CD14-positive monocyte (primary cell): ENCODE data around the gene EXO1. TPM values are rescaled to one million over a fixed set of nuclear protein-coding genes. Genes with fewer than 3 reads are reported as not detected.
A peak's percentile ranks its signal among the peaks of the same experiment; 100 is the strongest.
"Not testable (repeated sequence)": the region's sequence is repeated elsewhere in the genome, so short reads cannot be mapped to it uniquely, and the experiment has no call there.

Experiments used
- DNase-seq, 3 donors: peaks; one replicate each; pipeline ENCODE4 v3.0.0-alpha.2; 2011 to 2022
- H2AFZ ChIP-seq: 2 replicates; pipeline ENCODE4 v1.6.0; 2012; ENCODE audit warnings: mild to moderate bottlenecking, low read depth, low read length, inconsistent platforms; ENCODE audit not compliant: insufficient read depth, poor library complexity, severe bottlenecking
- H3K27ac ChIP-seq, 2 donors: 1 replicate in 1 of 2; 2 replicates in 1 of 2; pipeline ENCODE4 v1.5.1; 2012 to 2013; ENCODE audit warnings: low read length in 2 of 2, control low read depth in 1 of 2, inconsistent platforms in 1 of 2, low read depth in 1 of 2, mild to moderate bottlenecking in 1 of 2
- H3K27me3 ChIP-seq, 2 donors: one replicate each; pipeline versions ENCODE4 v1.6.0 to v1.6.1; 2011 to 2013; ENCODE audit warnings: low read length in 2 of 2; ENCODE audit not compliant: control insufficient read depth in 2 of 2, insufficient read depth in 2 of 2
- H3K36me3 ChIP-seq, 2 donors: replicated peaks in 1 of 2; 1 replicate in 1 of 2; 2 replicates in 1 of 2; pipeline versions ENCODE4 v1.5.1 to v1.6.1; 2012 to 2013; ENCODE audit warnings: low read length in 2 of 2, control low read depth in 1 of 2, inconsistent platforms in 1 of 2, mild to moderate bottlenecking in 1 of 2; ENCODE audit not compliant: insufficient read depth in 2 of 2, control insufficient read depth in 1 of 2
- H3K4me1 ChIP-seq, 2 donors: 1 replicate in 1 of 2; 2 replicates in 1 of 2; pipeline versions ENCODE4 v1.5.1 to v1.6.1; 2012 to 2013; ENCODE audit warnings: low read length in 2 of 2, control low read depth in 1 of 2, inconsistent platforms in 1 of 2, mild to moderate bottlenecking in 1 of 2, moderate library complexity in 1 of 2; ENCODE audit not compliant: insufficient read depth in 2 of 2, control insufficient read depth in 1 of 2
- H3K4me2 ChIP-seq: replicated peaks from 2 replicates; pipeline ENCODE3; 2012; ENCODE audit warnings: low read length, moderate library complexity, mild to moderate bottlenecking; ENCODE audit not compliant: poor library complexity, severe bottlenecking; ENCODE audit errors: extremely low read depth
- H3K4me3 ChIP-seq, 3 experiments: fragments of 200-600 bp in 1 of 3; sonication (generic) in 1 of 3; replicated peaks in 1 of 3; 1 replicate in 2 of 3; 2 replicates in 1 of 3; pipeline ENCODE4 v1.5.1; 2011 to 2013; ENCODE audit warnings: low read length in 3 of 3, mild to moderate bottlenecking in 3 of 3, control low read depth in 2 of 3, low read depth in 2 of 3, inconsistent platforms in 1 of 3, moderate library complexity in 1 of 3
- H3K79me2 ChIP-seq: 2 replicates; pipeline ENCODE4 v1.6.0; 2012; ENCODE audit warnings: mild to moderate bottlenecking, control low read depth, inconsistent platforms, low read length, moderate library complexity; ENCODE audit not compliant: insufficient read depth
- H3K9ac ChIP-seq: 2 replicates; pipeline ENCODE4 v1.6.0; 2017; ENCODE audit warnings: low read length, mild to moderate bottlenecking; ENCODE audit not compliant: insufficient read depth, poor library complexity, severe bottlenecking
- H3K9me3 ChIP-seq, 2 donors: replicated peaks in 1 of 2; 1 replicate in 1 of 2; 2 replicates in 1 of 2; pipeline versions ENCODE4 v1.5.1 to v1.6.1; 2012 to 2013; ENCODE audit warnings: low read length in 2 of 2, control low read depth in 1 of 2; ENCODE audit not compliant: control insufficient read depth in 1 of 2, insufficient read depth in 1 of 2
- H4K20me1 ChIP-seq: 2 replicates; pipeline ENCODE4 v1.6.0; 2012; ENCODE audit warnings: mild to moderate bottlenecking, low read length, control low read depth, moderate library complexity; ENCODE audit not compliant: insufficient read depth
- H3K27ac Mint-ChIP-seq, 7 donors: one replicate each; pipeline ENCODE4 v1.8.0; 2020; ENCODE audit warnings: mild to moderate bottlenecking in 7 of 7, mixed read lengths in 7 of 7, moderate library complexity in 6 of 7, inconsistent platforms in 2 of 7
- H3K27me3 Mint-ChIP-seq, 3 donors: one replicate each; pipeline ENCODE4 v1.8.0; 2021 to 2022; ENCODE audit warnings: low read depth in 3 of 3, mild to moderate bottlenecking in 3 of 3, mixed read lengths in 3 of 3, moderate library complexity in 3 of 3, inconsistent platforms in 1 of 3
- H3K36me3 Mint-ChIP-seq, 2 donors: one replicate each; pipeline ENCODE4 v1.8.0; 2020; ENCODE audit warnings: mixed read lengths in 2 of 2, inconsistent platforms in 1 of 2, mild to moderate bottlenecking in 1 of 2
- H3K4me1 Mint-ChIP-seq: one replicate; pipeline ENCODE4 v1.8.0; 2020; ENCODE audit warnings: mild to moderate bottlenecking, mixed read lengths
- H3K4me3 Mint-ChIP-seq, 2 donors: one replicate each; pipeline ENCODE4 v1.8.0; 2020; ENCODE audit warnings: mild to moderate bottlenecking in 2 of 2, mixed read lengths in 2 of 2, moderate library complexity in 1 of 2
- H3K9me3 Mint-ChIP-seq, 7 donors: one replicate each; pipeline ENCODE4 v1.8.0; 2020 to 2022; ENCODE audit warnings: mixed read lengths in 7 of 7, mild to moderate bottlenecking in 6 of 7, moderate library complexity in 6 of 7, inconsistent platforms in 2 of 7
- CTCF ChIP-seq: fragments of 200-600 bp; IDR thresholded peaks from one replicate; pipeline ENCODE4 v1.8.0; 2022; ENCODE audit warnings: antibody characterized with exemption, mild to moderate bottlenecking
- WGBS: methylation state at CpG from one replicate; pipeline ENCODE4 v1.1.5; 2013; ENCODE audit warnings: missing lambda C conversion rate; ENCODE audit not compliant: insufficient coverage; 5-methylcytosine and 5-hydroxymethylcytosine counted together
- intact Hi-C, 2 donors: fragments of 100-400 bp; cut with micrococcal nuclease; formaldehyde crosslinking; loops; one replicate each; pipeline versions ENCODE4 v1.15.0 to v1.15.1; 2023
- polyA plus RNA-seq, 3 donors: library from polyadenylated mRNA; depleted of rRNA in 1 of 3; unstranded in 2 of 3; stranded (reverse) in 1 of 3; fragments of 300-500 nt in 2 of 3; fragments of >200 nt in 1 of 3; fragmentation: Illumina TruSeq in 2 of 3; gene quantifications; 1 replicate in 2 of 3; 2 replicates in 1 of 3; pipeline ENCODE4 v1.2.3, GENCODE V29; 2012 to 2021

Gene EXO1
- polyA plus RNA-seq, 3 donors = 0.16 to 0.26 TPM; not detected in 1

DNA sequence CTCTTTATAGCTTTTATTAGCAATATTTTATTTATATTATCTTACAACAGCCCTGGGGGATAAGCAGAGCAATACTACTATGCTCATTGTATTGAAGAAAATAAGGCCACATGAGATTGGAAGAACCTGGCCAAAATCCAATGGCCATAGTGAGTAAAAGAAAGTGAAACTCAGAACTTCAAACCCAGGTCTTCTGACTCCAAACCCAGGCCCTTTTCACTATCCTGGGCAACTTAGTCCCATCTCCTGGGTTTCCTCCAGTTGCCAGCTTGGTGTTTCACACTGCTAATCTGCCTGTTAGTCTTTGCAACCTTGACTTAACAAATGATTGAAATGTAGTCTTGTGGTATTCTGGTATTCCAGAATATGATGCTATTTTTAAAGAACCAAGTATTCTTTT is 22.4 kb upstream of the EXO1 start:
- H3K79me2 ChIP-seq = no peaks in the 10 kb centered on the region
- H3K9me3 ChIP-seq = no peaks in the 10 kb centered on the region
- H3K4me3 ChIP-seq = no peak overlapping the region
- no peak overlapping the region for H3K9ac ChIP-seq
- H3K4me1 ChIP-seq = peaks cover 7 to 30% of the 10 kb centered on the region in 2 donors
- peak overlapping the region; percentile 64 for H2AFZ ChIP-seq
- Mint-ChIP-seq H3K36me3 (no peaks in the 10 kb centered on the region), H3K9me3 (peaks cover 0 to 2% (median 0%) of the 10 kb centered on the region in 7 donors), H3K27me3 (peaks cover 0 to under 1% (median 0%) of the 10 kb centered on the region in 3 donors), H3K27ac (no peak overlapping the region), H3K4me1 (peaks cover 25% of the 10 kb centered on the region), H3K4me3 (no peak overlapping the region)
- H3K27me3 ChIP-seq = no peaks in the 10 kb centered on the region
- no peak for TF ChIP-seq CTCF
- H3K4me2 ChIP-seq = no peak overlapping the region
- no peaks in the 10 kb centered on the region for H4K20me1 ChIP-seq
- no peak for DNase-seq
- no peaks in the 10 kb centered on the region for H3K36me3 ChIP-seq
- no peak overlapping the region for H3K27ac ChIP-seq
- intact Hi-C loops = no loop called here

DNA sequence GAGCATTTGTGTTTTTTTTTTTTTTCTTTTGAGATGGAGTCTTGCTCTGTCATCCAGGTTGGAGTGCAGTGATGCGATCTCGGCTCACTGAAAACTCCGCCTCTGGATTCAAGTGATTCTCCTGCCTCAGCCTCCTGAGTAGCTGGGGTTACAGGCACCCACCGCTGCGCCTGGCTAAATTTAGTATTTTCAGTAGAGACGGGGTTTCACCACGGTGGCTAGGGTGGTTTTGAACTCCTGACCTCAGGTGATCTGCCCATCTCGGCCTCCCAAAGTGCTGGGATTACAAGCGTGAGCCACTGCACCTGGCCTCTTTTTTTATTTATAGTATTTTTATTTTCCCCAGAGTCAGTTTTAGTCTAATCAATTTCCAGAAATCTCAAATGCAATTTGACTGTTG is 21.4 kb upstream of the EXO1 start:
- H3K4me3 ChIP-seq = not testable (repeated sequence)
- WGBS = 100% methylated on average over 3 of the region's 9 CpGs

More for the DNA sequence above, 21.4 kb upstream of the EXO1 start:
- peaks cover 6 to 20% of the 10 kb centered on the region in 2 donors for H3K4me1 ChIP-seq
- H2AFZ ChIP-seq, H3K79me2 ChIP-seq, H4K20me1 ChIP-seq, H3K36me3 ChIP-seq, H3K27ac Mint-ChIP-seq, H3K9me3 ChIP-seq, H3K4me2 ChIP-seq, H3K27ac ChIP-seq, H3K4me3 Mint-ChIP-seq, H3K9me3 Mint-ChIP-seq, H3K27me3 ChIP-seq, intact Hi-C loops, H3K36me3 Mint-ChIP-seq, H3K9ac ChIP-seq, H3K27me3 Mint-ChIP-seq, DNase-seq: not testable (repeated sequence)
- H3K4me1 Mint-ChIP-seq = peaks cover 20% of the 10 kb centered on the region
